GM06990 (cell line): ENCODE data around the gene ARHGAP15.

Experiments
- DNase-seq: peaks from one replicate; pipeline ENCODE4 v3.0.0-alpha.2; 2011; ENCODE audit not compliant: insufficient read length; ENCODE audit errors: extremely low read depth
- H3K27me3 ChIP-seq: replicated peaks from 2 replicates; pipeline ENCODE4 v1.6.0; 2011; ENCODE audit warnings: low read length; ENCODE audit not compliant: control insufficient read depth, insufficient read depth
- H3K36me3 ChIP-seq: 2 replicates; pipeline ENCODE4 v1.5.1; 2011; ENCODE audit warnings: low read length; ENCODE audit not compliant: control insufficient read depth, insufficient read depth
- H3K4me3 ChIP-seq: replicated peaks from 2 replicates; pipeline ENCODE4 v1.5.1; 2011; ENCODE audit warnings: low read depth, mild to moderate bottlenecking, control low read depth, low read length
- TF ChIP-seq, protein P1 (sequence below): IDR thresholded peaks from 2 replicates; pipeline ENCODE4 v1.5.1; 2011; ENCODE audit warnings: low read length, control low read depth, mild to moderate bottlenecking, inconsistent platforms; ENCODE audit not compliant: insufficient read depth, poor library complexity, severe bottlenecking

Gene ARHGAP15

DNA sequence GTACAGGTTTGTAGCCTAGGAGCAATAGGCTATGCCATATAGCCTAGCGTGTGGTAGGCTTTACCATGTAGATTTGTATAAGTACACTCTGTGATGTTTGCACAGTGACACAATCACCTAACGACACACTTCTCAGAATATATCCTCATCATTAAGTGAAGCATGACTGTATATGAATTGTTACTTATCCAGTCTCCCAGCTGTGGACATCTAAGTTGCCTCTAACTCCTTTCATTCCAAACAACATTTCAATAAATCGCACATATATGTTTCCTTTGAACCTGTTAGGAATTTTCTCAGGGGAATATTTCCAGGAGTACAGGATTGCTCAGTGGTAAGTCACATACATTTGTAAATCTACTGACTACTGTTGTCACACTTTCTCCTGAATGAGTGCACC, 90.0 kb downstream of the ARHGAP15 start:
- Histone ChIP-seq H3K4me3 (no peak overlapping the region), H3K36me3 (no peaks in the 10 kb centered on the region; the same call in 1 of the 2 replicates), H3K27me3 (no peaks in the 10 kb centered on the region)
- DNase-seq, result no peak
- TF ChIP-seq, protein P1, sequence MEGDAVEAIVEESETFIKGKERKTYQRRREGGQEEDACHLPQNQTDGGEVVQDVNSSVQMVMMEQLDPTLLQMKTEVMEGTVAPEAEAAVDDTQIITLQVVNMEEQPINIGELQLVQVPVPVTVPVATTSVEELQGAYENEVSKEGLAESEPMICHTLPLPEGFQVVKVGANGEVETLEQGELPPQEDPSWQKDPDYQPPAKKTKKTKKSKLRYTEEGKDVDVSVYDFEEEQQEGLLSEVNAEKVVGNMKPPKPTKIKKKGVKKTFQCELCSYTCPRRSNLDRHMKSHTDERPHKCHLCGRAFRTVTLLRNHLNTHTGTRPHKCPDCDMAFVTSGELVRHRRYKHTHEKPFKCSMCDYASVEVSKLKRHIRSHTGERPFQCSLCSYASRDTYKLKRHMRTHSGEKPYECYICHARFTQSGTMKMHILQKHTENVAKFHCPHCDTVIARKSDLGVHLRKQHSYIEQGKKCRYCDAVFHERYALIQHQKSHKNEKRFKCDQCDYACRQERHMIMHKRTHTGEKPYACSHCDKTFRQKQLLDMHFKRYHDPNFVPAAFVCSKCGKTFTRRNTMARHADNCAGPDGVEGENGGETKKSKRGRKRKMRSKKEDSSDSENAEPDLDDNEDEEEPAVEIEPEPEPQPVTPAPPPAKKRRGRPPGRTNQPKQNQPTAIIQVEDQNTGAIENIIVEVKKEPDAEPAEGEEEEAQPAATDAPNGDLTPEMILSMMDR, result no peak

DNA sequence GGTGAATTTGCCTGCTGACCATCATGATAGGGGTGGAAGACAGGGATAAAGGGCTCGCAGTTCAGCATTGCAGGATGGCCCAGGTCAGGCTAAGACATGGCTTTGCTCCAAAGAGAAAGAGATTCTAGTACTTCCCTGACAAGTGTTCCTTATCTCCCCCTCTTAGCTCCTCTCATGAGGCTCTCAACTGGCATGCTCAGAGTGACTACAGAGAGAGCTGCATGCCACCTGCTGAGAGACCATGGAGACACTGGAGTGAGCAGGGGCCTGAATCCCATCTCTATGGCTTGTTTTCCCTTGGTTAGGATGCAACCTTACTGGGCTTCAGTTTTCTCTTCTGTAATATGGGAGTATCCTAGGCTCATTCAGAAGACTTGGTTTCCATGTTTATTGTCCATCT, 94.3 kb downstream of the ARHGAP15 start:
- TF ChIP-seq, protein P1, result no peak
- DNase-seq, result no peak
- H3K27me3 ChIP-seq, result no peaks in the 10 kb centered on the region
- H3K4me3 ChIP-seq, result no peak overlapping the region
- H3K36me3 ChIP-seq, result no peaks in the 10 kb centered on the region; the same call in 1 of the 2 replicates

DNA sequence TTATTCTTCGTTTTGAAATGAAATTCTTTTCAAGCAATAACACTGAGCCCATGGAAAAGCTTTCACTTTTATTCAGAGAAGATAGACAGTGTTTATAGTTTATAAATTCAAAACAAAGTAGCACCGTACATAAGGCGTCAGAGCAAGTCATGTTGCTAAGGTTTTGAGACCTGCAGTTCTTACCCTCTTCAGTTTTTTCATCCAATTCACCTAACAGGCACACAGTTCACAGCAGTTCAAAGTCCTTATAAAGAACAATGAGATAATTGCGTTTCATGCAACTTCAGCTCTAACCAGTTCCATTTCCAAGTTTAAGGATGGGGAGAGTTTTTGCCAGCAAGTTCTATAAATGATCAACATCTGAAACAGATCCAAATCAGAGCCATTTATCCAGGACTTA, 96.7 kb downstream of the ARHGAP15 start:
- no peaks in the 10 kb centered on the region; the same call in 1 of the 2 replicates for H3K36me3 ChIP-seq
- DNase-seq, result no peak
- no peaks in the 10 kb centered on the region for H3K27me3 ChIP-seq
- no peak overlapping the region for H3K4me3 ChIP-seq
- TF ChIP-seq, protein P1, result no peak

DNA sequence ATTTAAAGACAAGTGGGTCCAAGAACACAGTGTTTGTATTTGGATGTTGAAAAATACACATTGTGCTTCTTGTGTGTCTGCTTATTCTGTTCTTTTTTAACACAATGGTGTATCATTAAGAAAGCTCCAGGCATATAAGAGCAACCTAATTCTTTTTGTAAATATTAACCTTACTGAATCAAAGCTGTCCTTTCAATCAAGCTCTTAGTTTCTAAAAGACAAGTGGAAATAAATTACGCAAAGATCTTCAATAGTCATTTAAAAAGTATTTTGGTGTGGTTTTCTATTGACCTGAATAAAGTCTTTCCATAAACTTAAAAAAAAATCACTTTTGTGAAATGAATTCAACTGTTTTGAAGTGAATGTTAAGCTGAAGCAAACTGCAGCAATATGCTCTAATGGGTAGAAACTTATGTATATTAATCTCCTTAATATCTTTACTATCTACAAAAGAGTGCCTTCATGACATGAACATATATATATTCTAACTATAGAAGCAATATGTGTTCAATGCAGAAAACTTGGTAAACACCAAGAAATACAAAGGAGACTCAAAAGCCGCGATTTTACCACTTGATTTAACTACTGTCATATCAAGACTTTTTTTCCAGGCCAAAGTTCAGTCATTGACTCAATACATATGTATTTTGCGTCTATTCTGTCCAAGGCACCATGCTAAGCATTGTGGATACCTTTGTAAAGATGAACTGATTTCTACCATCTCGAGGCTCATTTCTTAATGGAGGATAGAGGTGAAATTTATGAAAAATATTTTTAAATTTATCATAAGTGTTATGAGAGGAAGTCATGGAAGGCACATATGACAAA, 97.7 kb downstream of the ARHGAP15 start:
- Histone ChIP-seq H3K27me3 (no peaks in the 10 kb centered on the region), H3K36me3 (peaks cover 2% of the 10 kb centered on the region), H3K4me3 (no peak overlapping the region)
- DNase-seq, result no peak
- TF ChIP-seq, protein P1, result no peak

DNA sequence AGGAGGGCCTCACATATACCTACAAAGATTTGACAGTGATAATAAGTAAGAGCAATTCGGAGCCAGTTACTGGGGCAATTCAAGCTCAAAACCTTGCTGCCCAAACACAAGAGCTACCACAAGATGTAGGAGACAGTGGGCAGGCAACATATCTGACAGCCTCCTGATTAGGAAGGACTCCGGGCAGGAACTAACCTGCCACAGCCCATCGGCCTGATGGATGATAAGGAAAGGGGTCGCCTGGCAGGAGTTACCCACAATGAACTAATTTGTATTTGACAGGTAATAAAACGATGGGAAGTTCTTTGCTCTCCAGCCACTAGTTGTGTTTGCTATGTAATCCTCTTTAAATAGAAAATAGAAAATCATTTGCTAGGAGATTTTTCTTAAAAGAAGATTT, 100.2 kb downstream of the ARHGAP15 start:
- peaks cover 2% of the 10 kb centered on the region for H3K36me3 ChIP-seq
- no peaks in the 10 kb centered on the region for H3K27me3 ChIP-seq
- TF ChIP-seq, protein P1, result no peak
- H3K4me3 ChIP-seq, result no peak overlapping the region
- DNase-seq, result no peak

DNA sequence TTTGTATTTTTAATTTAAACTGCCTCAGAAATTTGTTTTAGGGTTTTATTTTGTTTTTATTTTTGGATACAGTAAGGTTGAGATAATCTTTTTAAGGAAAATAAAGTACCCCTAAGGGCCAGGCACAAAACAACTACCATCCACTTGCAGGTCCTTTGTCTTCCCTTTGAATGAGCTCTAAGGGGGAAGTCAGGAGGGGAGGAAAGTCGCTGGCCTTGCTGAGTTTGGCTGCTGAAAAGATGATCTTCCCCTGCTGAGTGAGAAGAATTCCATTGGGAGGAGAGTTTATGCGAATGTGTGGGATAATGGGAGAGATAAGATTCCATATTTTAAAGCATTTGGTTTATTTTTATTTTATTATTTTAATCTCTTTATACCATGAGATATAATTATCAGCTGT, 100.7 kb downstream of the ARHGAP15 start:
- DNase-seq, result no peak
- TF ChIP-seq, protein P1, result no peak
- Histone ChIP-seq H3K27me3 (no peaks in the 10 kb centered on the region), H3K36me3 (peaks cover 2% of the 10 kb centered on the region), H3K4me3 (no peak overlapping the region)
